ENCODE results near the gene BHLHE23. TPM values are rescaled to one million over a fixed set of nuclear protein-coding genes. Genes with fewer than 3 reads are reported as not detected.

The BHLHE23 gene
- polyA plus RNA-seq, 4 donors = not detected

DNA sequence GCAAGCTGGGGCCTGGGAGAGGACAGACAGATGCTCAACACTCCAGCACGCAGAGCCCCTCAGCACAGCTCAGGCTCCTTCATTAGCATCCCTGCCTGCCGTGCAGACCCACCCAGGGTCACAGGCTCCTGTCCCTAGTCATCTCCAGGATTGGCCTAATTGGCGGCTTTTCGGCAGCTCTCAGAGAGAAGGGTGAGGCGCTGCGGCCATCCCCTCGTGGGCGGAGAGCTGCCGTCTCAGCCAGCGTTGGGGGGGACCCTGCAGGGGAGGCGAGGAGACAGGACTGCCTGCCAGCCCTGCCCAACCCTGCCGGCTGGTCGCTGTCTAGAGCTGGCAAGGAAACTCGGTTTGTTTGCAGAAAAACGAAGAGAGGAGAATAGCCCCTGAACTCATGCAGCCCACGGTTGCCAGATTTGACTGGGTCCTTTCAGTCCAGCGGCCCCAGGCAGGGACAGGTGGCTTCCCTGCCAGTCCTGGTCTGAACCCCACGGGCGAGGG is 26.8 kb downstream of the BHLHE23 start:
- Histone ChIP-seq H3K36me3 (ENCODE audit: control insufficient read depth in 3 of 3, insufficient read depth in 2 of 3, low read depth in 1 of 3, low read length in 3 of 3) (no peaks in the 10 kb centered on the region), H3K4me1 (ENCODE audit: control insufficient read depth in 3 of 3, insufficient read depth in 2 of 3, low read depth in 1 of 3, low read length in 2 of 3) (no peaks in the 10 kb centered on the region), H3K27ac (ENCODE audit: low read depth in 1 of 3, low read length in 2 of 3) (no peak overlapping the region), H3K9me3 (ENCODE audit: control insufficient read depth in 2 of 2, insufficient read depth in 1 of 2, low read depth in 1 of 2, low read length in 1 of 2) (no peaks in the 10 kb centered on the region), H3K27me3 (ENCODE audit: control insufficient read depth in 3 of 3, insufficient read depth in 3 of 3, low read length in 3 of 3) (peaks cover 15 to 65% (median 26%) of the 10 kb centered on the region in 3 donors), H3K4me3 (ENCODE audit: low read depth in 1 of 3, low read length in 3 of 3) (no peak overlapping the region)
- 12 to 17% (median 16%) methylated on average over 17 to 19 of the region's 19 CpGs for WGBS, 3 donors
- no peak for DNase-seq
- FAIRE-seq = no peak

DNA sequence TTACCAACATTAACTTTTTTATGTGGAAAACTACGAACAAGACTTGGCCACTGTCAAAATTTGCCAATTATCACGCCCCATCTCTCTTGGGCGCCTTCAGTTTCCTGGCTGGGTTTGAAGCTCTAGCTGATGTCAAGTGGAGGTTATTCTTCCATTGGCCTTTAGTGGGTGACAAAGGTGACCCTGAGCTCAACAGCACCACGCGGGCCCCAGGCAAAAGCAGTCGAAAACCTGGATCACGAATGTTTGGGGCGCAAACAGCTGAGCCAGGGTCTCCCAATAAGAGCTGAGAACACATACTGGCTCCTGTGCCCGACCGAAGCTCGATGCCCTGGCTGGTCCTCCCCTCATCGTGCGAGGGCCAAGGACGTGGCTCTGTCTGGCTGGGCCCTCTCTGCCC is 27.5 kb downstream of the BHLHE23 start:
- no peak overlapping the region for H3K4me3 ChIP-seq (ENCODE audit: low read depth in 1 of 3, low read length in 3 of 3)
- H3K4me1 ChIP-seq (ENCODE audit: control insufficient read depth in 3 of 3, insufficient read depth in 2 of 3, low read depth in 1 of 3, low read length in 2 of 3) = no peaks in the 10 kb centered on the region
- no peaks in the 10 kb centered on the region for H3K36me3 ChIP-seq (ENCODE audit: control insufficient read depth in 3 of 3, insufficient read depth in 2 of 3, low read depth in 1 of 3, low read length in 3 of 3)
- 64 to 80% (median 73%) methylated on average over 14 of the region's 14 CpGs for WGBS, 3 donors
- no peak overlapping the region for H3K27ac ChIP-seq (ENCODE audit: low read depth in 1 of 3, low read length in 2 of 3)
- FAIRE-seq (no peak), DNase-seq (no peak)
- peaks cover 15 to 71% (median 30%) of the 10 kb centered on the region in 3 donors for H3K27me3 ChIP-seq (ENCODE audit: control insufficient read depth in 3 of 3, insufficient read depth in 3 of 3, low read length in 3 of 3)
- H3K9me3 ChIP-seq (ENCODE audit: control insufficient read depth in 2 of 2, insufficient read depth in 1 of 2, low read depth in 1 of 2, low read length in 1 of 2) = no peaks in the 10 kb centered on the region

DNA sequence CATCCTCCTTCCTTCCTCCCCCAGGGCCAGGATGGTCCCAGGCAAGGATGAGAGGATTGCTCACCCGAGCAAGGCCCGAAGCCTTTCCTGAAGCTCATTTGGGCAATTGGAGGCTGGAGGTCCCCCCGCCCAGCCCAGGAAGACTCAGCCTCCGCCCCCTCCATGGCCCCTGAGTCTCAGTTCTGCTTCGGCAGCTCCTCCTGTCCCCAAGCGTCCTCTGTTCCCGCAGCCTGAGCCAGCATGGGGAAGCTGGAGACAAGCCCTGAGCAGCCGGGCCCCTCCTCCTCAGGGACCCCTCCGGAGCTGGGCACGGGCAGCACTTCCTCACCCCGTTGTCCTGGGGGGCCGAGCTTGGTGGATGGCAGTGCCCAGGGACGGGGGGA is 28.2 kb downstream of the BHLHE23 start:
- H3K4me3 ChIP-seq (ENCODE audit: low read depth in 1 of 3, low read length in 3 of 3) = no peak overlapping the region
- no peaks in the 10 kb centered on the region for H3K36me3 ChIP-seq (ENCODE audit: control insufficient read depth in 3 of 3, insufficient read depth in 2 of 3, low read depth in 1 of 3, low read length in 3 of 3)
- FAIRE-seq = no peak
- no peak overlapping the region for H3K27ac ChIP-seq (ENCODE audit: low read depth in 1 of 3, low read length in 2 of 3)
- H3K27me3 ChIP-seq (ENCODE audit: control insufficient read depth in 3 of 3, insufficient read depth in 3 of 3, low read length in 3 of 3) = peaks cover 15 to 77% (median 35%) of the 10 kb centered on the region in 3 donors
- 58 to 67% (median 61%) methylated on average over 12 to 13 of the region's 13 CpGs for WGBS, 3 donors
- H3K4me1 ChIP-seq (ENCODE audit: control insufficient read depth in 3 of 3, insufficient read depth in 2 of 3, low read depth in 1 of 3, low read length in 2 of 3) = no peaks in the 10 kb centered on the region
- no peak for DNase-seq
- H3K9me3 ChIP-seq (ENCODE audit: control insufficient read depth in 2 of 2, insufficient read depth in 1 of 2, low read depth in 1 of 2, low read length in 1 of 2) = no peaks in the 10 kb centered on the region

DNA sequence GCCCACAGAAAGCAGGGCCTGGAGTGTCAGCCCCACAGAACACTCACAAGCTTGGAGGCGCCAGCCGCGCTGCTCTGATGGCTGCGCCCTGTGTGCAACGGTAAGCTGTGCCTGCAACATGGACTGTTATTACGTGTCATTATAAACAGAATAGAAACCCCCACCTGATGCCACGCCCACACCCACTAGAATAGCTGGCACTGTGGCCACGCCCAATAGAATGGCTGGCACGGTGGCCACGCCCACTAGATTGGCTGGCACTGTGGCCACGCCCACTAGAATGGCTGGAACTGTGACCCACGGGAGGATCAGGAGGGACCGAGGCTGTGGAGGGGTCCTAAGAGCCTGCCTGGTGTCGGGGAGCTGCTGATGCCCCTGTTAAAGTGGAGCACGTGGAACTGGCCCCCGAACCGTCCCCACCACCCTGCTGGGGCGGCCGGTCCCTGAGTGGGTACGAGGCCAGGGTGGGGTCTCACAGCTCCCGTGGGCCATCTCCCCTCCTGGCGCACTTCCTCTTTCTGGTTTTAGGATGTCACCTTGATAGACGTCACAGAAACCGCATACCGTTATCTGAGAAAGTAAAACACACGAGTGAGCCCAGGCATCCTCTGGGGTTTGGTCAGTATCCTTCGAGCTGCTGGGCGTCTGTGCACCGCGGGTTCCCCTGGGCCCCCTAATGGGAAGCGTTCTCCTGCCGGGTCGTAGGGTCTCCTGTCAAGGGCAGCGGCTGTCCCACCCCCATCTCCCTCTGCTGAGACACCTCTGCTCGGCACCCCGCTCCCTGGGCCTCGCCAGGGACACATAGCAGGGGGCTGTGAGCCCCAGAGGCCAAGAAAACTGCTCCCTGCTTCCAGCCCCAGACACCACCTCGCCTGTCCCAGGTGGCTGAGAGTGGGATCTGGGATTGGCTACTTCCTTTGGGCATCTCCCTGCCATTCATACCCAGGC is 28.9 kb downstream of the BHLHE23 start:
- DNase-seq = peak in 1 of 2 donors; percentile 35
- H3K27ac ChIP-seq (ENCODE audit: low read depth in 1 of 3, low read length in 2 of 3) = no peak overlapping the region
- WGBS, 3 donors = 49 to 56% (median 51%) methylated on average over 38 of the region's 38 CpGs
- H3K4me3 ChIP-seq (ENCODE audit: low read depth in 1 of 3, low read length in 3 of 3) = no peak overlapping the region
- H3K4me1 ChIP-seq (ENCODE audit: control insufficient read depth in 3 of 3, insufficient read depth in 2 of 3, low read depth in 1 of 3, low read length in 2 of 3) = peaks cover 0 to 3% (median 0%) of the 10 kb centered on the region in 3 donors
- no peaks in the 10 kb centered on the region for H3K9me3 ChIP-seq (ENCODE audit: control insufficient read depth in 2 of 2, insufficient read depth in 1 of 2, low read depth in 1 of 2, low read length in 1 of 2)
- FAIRE-seq = no peak
- peaks cover 15 to 83% (median 35%) of the 10 kb centered on the region in 3 donors for H3K27me3 ChIP-seq (ENCODE audit: control insufficient read depth in 3 of 3, insufficient read depth in 3 of 3, low read length in 3 of 3)
- H3K36me3 ChIP-seq (ENCODE audit: control insufficient read depth in 3 of 3, insufficient read depth in 2 of 3, low read depth in 1 of 3, low read length in 3 of 3) = no peaks in the 10 kb centered on the region

DNA sequence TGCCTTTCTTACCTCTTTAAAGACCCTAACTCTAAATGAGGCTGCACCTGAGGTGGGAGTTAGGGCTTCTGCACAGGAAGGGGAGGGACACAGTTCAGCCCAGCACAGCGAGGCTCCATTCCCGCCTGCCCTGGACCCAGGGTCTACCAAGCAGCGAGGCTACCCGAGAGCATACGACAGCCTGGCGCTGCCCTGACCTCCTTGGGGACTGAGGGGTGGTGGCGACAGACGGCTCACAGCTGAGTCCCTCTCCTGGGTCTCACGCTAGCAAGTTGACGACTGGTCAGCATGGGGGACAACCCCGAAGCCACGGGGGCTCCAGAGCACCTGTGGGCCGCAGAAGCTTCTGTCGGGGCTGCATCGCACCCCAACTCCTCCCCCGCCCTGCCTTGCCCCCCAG is 29.9 kb downstream of the BHLHE23 start:
- WGBS, 3 donors = 87 to 89% (median 88%) methylated on average over 15 to 16 of the region's 16 CpGs
- Histone ChIP-seq H3K27me3 (ENCODE audit: control insufficient read depth in 3 of 3, insufficient read depth in 3 of 3, low read length in 3 of 3) (peaks cover 12 to 79% (median 34%) of the 10 kb centered on the region in 3 donors), H3K9me3 (ENCODE audit: control insufficient read depth in 2 of 2, insufficient read depth in 1 of 2, low read depth in 1 of 2, low read length in 1 of 2) (no peaks in the 10 kb centered on the region), H3K27ac (ENCODE audit: low read depth in 1 of 3, low read length in 2 of 3) (no peak overlapping the region), H3K36me3 (ENCODE audit: control insufficient read depth in 3 of 3, insufficient read depth in 2 of 3, low read depth in 1 of 3, low read length in 3 of 3) (no peaks in the 10 kb centered on the region), H3K4me3 (ENCODE audit: low read depth in 1 of 3, low read length in 3 of 3) (no peak overlapping the region), H3K4me1 (ENCODE audit: control insufficient read depth in 3 of 3, insufficient read depth in 2 of 3, low read depth in 1 of 3, low read length in 2 of 3) (peaks cover 0 to 6% (median 0%) of the 10 kb centered on the region in 3 donors)
- DNase-seq = no peak
- FAIRE-seq = no peak

DNA sequence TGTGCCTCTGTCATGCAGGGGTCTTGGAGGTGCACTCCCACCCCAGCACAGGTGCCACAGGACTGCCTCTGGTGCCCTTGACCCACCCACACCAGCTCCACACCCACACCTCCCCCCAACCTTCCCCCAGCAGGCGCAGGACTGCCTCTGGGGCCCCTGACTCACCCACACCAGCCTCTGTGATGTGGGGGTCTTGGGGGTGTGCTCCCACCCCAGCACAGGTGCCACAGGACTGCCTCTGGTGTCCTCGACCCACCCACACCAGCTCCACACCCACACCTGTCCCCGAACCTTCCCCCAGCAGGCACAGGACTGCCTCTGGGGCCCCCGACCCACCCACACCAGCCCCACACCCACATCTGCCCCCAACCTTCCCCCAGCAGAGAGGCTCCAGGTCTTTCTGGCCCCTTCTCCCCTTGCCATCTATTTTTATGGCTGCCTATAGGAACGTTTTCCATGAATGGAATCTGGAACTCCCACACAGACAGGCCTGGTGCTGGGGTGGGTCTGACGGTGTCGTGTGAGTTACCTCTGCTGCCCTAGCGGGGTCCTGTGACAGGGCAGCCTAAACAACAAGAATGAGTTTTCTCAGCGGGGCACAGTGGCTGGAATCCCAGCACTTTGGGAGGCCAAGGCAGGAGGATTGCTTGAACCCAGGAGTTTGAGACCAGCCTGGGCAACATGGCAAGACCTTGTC is 30.8 kb downstream of the BHLHE23 start:
- WGBS, 3 donors = 44 to 60% (median 55%) methylated on average over 9 of the region's 9 CpGs
- FAIRE-seq (no peak), DNase-seq (no peak)
- Histone ChIP-seq H3K9me3 (ENCODE audit: control insufficient read depth in 2 of 2, insufficient read depth in 1 of 2, low read depth in 1 of 2, low read length in 1 of 2) (no peaks in the 10 kb centered on the region), H3K27me3 (ENCODE audit: control insufficient read depth in 3 of 3, insufficient read depth in 3 of 3, low read length in 3 of 3) (peaks cover 14 to 74% (median 29%) of the 10 kb centered on the region in 3 donors), H3K27ac (ENCODE audit: low read depth in 1 of 3, low read length in 2 of 3) (no peak overlapping the region), H3K36me3 (ENCODE audit: control insufficient read depth in 3 of 3, insufficient read depth in 2 of 3, low read depth in 1 of 3, low read length in 3 of 3) (no peaks in the 10 kb centered on the region), H3K4me3 (ENCODE audit: low read depth in 1 of 3, low read length in 3 of 3) (no peak overlapping the region), H3K4me1 (ENCODE audit: control insufficient read depth in 3 of 3, insufficient read depth in 2 of 3, low read depth in 1 of 3, low read length in 2 of 3) (peaks cover 0 to 6% (median 0%) of the 10 kb centered on the region in 3 donors)

DNA sequence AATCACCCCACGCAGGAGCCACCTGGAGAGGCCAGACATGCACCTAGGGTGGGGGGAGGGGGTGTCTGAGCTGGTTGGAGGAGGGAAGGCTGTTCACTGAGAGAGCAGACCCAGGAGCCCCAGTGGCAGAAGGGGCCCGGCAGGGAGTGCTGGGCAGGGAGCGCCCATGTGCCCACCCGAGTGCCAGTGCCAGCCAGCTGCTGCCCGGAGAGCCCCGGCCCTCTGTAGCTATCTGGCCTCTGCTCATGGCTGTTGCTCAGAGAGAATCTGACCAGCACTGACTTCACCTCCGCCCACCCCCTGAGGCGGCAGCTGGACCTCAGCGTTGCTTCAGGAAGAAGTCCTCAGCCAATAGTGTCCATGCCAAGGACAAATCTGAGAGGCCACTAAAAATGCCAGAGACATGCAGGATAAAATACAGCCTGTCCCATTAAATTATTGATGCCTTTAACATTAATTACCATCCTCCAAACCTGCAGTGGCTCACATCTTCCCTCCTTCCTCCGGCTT is 31.5 kb downstream of the BHLHE23 start:
- no peak for FAIRE-seq
- WGBS, 3 donors = 61 to 73% (median 69%) methylated on average over 9 to 10 of the region's 10 CpGs
- peaks cover 14 to 70% (median 29%) of the 10 kb centered on the region in 3 donors for H3K27me3 ChIP-seq (ENCODE audit: control insufficient read depth in 3 of 3, insufficient read depth in 3 of 3, low read length in 3 of 3)

More for the DNA sequence above, 31.5 kb downstream of the BHLHE23 start:
- Histone ChIP-seq H3K4me3 (ENCODE audit: low read depth in 1 of 3, low read length in 3 of 3) (no peak overlapping the region), H3K9me3 (ENCODE audit: control insufficient read depth in 2 of 2, insufficient read depth in 1 of 2, low read depth in 1 of 2, low read length in 1 of 2) (no peaks in the 10 kb centered on the region), H3K36me3 (ENCODE audit: control insufficient read depth in 3 of 3, insufficient read depth in 2 of 3, low read depth in 1 of 3, low read length in 3 of 3) (no peaks in the 10 kb centered on the region), H3K4me1 (ENCODE audit: control insufficient read depth in 3 of 3, insufficient read depth in 2 of 3, low read depth in 1 of 3, low read length in 2 of 3) (peaks cover 0 to 6% (median 0%) of the 10 kb centered on the region in 3 donors), H3K27ac (ENCODE audit: low read depth in 1 of 3, low read length in 2 of 3) (no peak overlapping the region)
- DNase-seq = no peak

All from small intestine (tissue), 7 donors.